Spinal cord (tissue), 10 donors: ENCODE measurements around the gene LAMB1. TPM values are rescaled to one million over a fixed set of nuclear protein-coding genes. Genes with fewer than 3 reads are reported as not detected.

Source experiments
- DNase-seq, 6 donors: peaks; one replicate each; pipeline versions ENCODE4 v3.0.0 to v3.0.0-alpha.2; 2013 to 2015; ENCODE audit warnings: low spot score in 6 of 6, low read depth in 4 of 6
- H3K27ac ChIP-seq: one replicate; pipeline ENCODE4 v1.5.1; 2013; ENCODE audit warnings: low read depth, low read length, control low read depth
- H3K27me3 ChIP-seq: one replicate; pipeline ENCODE4 v1.6.1; 2013; ENCODE audit warnings: low read length; ENCODE audit not compliant: control insufficient read depth, insufficient read depth
- H3K36me3 ChIP-seq: one replicate; pipeline ENCODE4 v1.6.1; 2013; ENCODE audit warnings: low read length; ENCODE audit not compliant: control insufficient read depth, insufficient read depth
- H3K4me1 ChIP-seq: one replicate; pipeline ENCODE4 v1.6.1; 2013; ENCODE audit warnings: low read length; ENCODE audit not compliant: control insufficient read depth, insufficient read depth
- H3K4me3 ChIP-seq: one replicate; pipeline ENCODE4 v1.5.1; 2013; ENCODE audit warnings: low read depth, low read length, control low read depth
- H3K9me3 ChIP-seq: one replicate; pipeline ENCODE4 v1.6.1; 2013; ENCODE audit warnings: low read length; ENCODE audit not compliant: control insufficient read depth, insufficient read depth
- whole genome bisulfite sequencing: methylation state at CpG from one replicate; pipeline ENCODE4 v1.1.5; 2013; ENCODE audit warnings: missing lambda C conversion rate; ENCODE audit not compliant: insufficient coverage; 5-methylcytosine and 5-hydroxymethylcytosine counted together
- polyA plus RNA-seq, 2 donors: library from polyadenylated mRNA; unstranded; fragments of 120-200 nt; gene quantifications; one replicate each; pipeline ENCODE4 v1.2.1, GENCODE V29; 2013; ENCODE audit not compliant: insufficient read length in 2 of 2
- total RNA-seq, 2 donors: library from RNA; depleted of rRNA in 1 of 2; stranded (reverse); fragments of 120-200 nt in 1 of 2; fragments of >200 nt in 1 of 2; gene quantifications; one replicate each; pipeline versions ENCODE4 v1.2.3 to v1.2.4, GENCODE V29; 2013 to 2014
- donor health status: healthy.

The LAMB1 gene
- total and polyA plus RNA-seq, 4 donors: 84.4 to 312 (median 179) TPM

DNA sequence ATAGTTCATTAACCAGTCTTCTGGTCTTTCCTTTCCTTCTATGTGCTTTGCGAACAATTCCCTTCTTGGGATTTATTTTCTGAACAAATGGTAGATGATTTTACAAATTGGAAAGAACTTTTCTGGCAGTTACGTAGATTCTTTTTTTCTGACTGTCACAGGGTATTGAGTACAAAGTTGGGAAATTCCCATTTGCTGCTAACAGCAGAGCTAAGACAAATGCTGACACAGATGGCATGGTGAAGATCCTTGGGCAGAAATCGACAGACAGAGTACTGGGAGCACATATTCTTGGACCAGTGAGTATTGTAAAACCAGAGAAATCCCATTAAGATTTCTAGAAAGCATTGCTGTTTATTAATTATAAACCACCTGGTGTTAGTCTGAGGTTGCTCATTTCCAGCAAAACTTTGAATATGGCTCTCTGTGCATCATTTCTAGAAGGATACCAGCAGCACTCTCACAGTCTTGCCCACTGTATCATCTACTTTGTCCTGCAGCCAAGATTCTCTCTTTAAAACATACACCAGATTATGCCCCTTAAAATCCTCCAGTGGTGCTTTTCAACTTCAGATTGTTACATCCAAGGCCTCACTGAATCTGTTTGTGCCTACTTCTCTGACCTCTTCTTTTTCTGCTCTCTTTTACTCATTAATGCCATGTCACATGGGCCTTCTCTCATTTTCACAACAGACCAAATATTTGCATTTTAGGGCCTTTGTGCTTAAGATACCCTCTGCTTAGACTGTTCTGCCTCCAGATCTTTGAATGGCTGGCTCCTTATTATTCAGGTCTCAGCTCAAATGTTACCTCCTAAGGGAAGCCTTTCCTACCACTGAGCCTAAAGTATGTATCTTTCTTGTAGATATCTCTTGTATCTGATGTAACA lies 85.0 kb downstream of the LAMB1 start:
- Histone ChIP-seq H3K36me3 (peaks cover 4% of the 10 kb centered on the region), H3K27ac (no peak overlapping the region), H3K9me3 (no peaks in the 10 kb centered on the region), H3K4me3 (no peak overlapping the region), H3K27me3 (no peaks in the 10 kb centered on the region), H3K4me1 (no peaks in the 10 kb centered on the region)
- 88% methylated on average over 1 of the region's 3 CpGs for WGBS
- DNase-seq: peak in 2 of 6 donors; percentile 8 to 85

DNA sequence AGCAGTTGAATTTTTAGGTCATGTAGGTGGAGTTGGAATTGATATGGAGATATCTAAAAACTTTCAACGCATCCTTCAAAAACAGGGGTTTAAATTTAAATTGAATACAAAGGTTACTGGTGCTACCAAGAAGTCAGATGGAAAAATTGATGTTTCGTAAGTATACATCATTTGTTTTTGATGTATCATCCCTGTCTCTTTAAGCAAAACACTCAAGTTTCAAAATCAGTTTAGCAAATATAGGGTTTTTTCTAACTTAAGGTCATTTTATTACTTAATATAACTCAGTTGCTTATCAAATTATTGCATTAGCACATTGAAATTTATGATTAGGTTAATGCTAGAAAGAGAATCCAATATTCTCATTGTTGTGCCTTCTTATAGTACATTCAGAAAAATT lies 87.4 kb downstream of the LAMB1 start:
- Histone ChIP-seq H3K27ac (no peak overlapping the region), H3K4me1 (no peaks in the 10 kb centered on the region), H3K27me3 (no peaks in the 10 kb centered on the region), H3K36me3 (peaks cover 4% of the 10 kb centered on the region), H3K9me3 (no peaks in the 10 kb centered on the region), H3K4me3 (no peak overlapping the region)
- no CpG with 5 or more reads among the region's 2 CpGs for WGBS
- DNase-seq: no peak

DNA sequence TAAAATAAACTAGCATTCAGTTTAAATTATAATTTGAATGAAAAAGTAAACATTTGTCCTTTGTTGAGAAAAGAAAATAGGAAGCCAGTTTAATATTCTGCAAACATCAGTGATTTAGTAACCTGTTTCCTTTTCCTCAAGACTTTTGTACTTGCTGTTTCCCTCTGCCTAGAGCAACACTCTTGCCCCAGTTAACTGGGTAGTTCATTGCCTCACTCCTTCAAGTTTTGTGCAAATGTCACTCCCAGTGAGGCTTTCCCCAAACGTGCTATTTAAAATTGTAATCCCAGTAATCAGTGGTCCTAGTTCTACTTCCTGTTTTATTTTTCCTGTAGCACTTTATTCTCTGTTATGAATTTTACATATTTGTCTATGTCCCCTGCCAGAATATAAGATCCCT lies 88.1 kb downstream of the LAMB1 start:
- no CpG with 5 or more reads among the region's 1 CpG for WGBS
- Histone ChIP-seq H3K4me3 (no peak overlapping the region), H3K27me3 (no peaks in the 10 kb centered on the region), H3K27ac (no peak overlapping the region), H3K36me3 (peaks cover 6% of the 10 kb centered on the region), H3K9me3 (no peaks in the 10 kb centered on the region), H3K4me1 (no peaks in the 10 kb centered on the region)
- DNase-seq: no peak

DNA sequence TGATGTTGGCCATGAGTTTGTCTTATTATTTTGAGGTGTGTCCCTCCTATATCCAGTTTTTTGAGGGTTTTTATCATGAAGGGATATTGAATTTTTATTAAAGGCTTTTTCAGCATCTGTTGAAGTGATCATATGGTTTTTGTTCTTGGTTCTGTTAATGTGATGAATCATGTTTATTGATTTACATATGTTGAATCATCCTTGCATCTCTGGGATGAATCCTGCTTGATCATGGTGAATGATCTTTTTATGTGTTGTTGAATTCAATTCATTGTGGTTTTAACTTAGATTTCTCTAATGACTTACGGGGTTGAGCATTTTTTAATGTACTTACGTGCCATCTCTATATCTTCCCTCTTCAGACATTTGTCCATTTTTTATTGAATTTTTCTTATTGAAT lies 89.1 kb downstream of the LAMB1 start:
- no CpG with 5 or more reads among the region's 2 CpGs for WGBS
- Histone ChIP-seq H3K4me1 (no peaks in the 10 kb centered on the region), H3K36me3 (peaks cover 9% of the 10 kb centered on the region), H3K27ac (no peak overlapping the region), H3K4me3 (no peak overlapping the region), H3K27me3 (no peaks in the 10 kb centered on the region), H3K9me3 (no peaks in the 10 kb centered on the region)
- DNase-seq: no peak

DNA sequence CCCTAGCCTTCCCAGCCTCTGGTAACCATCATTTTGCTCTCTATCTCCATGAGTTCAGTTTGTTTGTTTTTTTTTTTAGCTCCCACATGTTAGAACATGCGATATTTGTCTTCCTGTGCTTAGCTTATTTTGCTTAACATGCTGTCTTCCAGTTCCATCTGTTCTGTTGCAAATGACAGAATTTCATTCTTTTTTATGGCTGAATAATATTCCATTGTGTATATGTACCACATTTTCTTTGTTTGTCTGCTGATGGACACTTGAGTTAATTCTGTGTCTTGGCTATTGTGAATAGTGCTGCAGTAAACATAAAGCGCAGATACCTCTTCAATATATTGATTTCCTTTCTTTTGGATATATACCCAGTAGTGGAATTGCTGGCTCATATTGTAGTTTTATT lies 91.0 kb downstream of the LAMB1 start:
- DNase-seq: no peak
- peaks cover 15% of the 10 kb centered on the region for H3K36me3 ChIP-seq

DNA sequence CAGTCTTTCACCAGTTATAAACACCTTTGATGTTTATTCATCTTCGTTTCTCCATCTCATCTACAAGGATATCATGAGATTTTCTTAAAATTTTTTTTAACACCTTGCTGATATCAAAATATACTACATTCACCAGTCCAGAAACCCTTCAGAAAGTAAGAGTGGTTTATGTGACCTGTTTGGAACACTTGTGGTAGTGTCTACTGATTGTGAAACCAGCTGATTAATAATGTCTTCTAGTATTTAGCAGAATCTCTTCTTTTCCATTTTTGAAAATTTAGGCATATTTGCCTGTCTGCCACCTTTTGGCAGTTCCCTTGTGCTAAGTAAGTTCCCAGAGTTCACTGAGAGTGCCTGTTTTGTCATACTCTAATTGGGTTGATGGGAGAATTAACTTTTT lies 93.5 kb downstream of the LAMB1 start:
- H3K36me3 ChIP-seq: peaks cover 15% of the 10 kb centered on the region
- no peaks in the 10 kb centered on the region for H3K4me1 ChIP-seq
- no peaks in the 10 kb centered on the region for H3K9me3 ChIP-seq
- no peak overlapping the region for H3K27ac ChIP-seq
- no peaks in the 10 kb centered on the region for H3K27me3 ChIP-seq
- WGBS: no CpG with 5 or more reads among the region's 1 CpG
- no peak for DNase-seq
- no peak overlapping the region for H3K4me3 ChIP-seq

More for the DNA sequence above, 91.0 kb downstream of the LAMB1 start:
- Histone ChIP-seq H3K4me3 (no peak overlapping the region), H3K9me3 (no peaks in the 10 kb centered on the region), H3K27me3 (no peaks in the 10 kb centered on the region), H3K27ac (no peak overlapping the region), H3K4me1 (no peaks in the 10 kb centered on the region)
- WGBS: no CpG with 5 or more reads among the region's 2 CpGs

DNA sequence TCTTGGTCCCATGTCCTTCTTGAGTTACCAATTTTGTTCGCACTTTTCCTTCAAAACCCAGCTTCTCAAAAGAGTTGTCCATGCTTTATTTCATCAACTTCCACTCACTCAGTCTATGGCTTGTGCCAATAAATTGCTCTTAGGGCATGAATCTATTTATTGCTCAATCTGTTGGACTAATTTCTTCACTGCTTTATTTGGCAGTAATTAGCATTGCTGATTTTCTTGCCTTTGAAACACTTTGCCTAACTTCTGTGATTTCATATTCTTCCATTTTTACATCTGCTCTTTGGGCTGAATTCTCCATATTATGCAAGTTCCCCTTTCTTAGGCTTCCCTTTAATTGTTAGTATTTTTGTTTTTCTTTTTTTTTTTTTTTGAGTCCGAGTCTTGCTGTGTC lies 95.2 kb downstream of the LAMB1 start:
- no peak for DNase-seq
- H3K4me1 ChIP-seq: no peaks in the 10 kb centered on the region
- H3K27ac ChIP-seq: no peak overlapping the region
- peaks cover 15% of the 10 kb centered on the region for H3K36me3 ChIP-seq
- no peak overlapping the region for H3K4me3 ChIP-seq
- WGBS: 90% methylated on average over 2 of the region's 2 CpGs
- no peaks in the 10 kb centered on the region for H3K27me3 ChIP-seq
- H3K9me3 ChIP-seq: no peaks in the 10 kb centered on the region

DNA sequence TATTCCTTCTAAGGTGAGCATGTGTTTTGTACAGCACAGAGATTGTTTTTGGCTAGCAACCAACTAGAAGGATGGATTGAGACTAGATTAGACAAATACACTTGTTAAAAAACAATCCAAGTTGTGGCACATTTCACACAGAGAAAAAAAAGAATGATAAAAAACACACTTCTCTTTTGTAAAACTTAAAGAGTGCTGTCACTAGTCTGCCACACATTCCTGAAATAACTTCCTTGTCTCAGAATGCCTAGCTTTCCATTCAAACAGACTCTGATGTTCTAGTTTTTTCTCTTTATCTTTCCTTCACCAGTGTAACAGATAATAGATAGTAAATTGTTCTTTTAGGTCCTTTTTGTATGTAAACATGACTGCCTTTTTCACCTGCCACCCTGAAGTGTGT lies 100.6 kb downstream of the LAMB1 start:
- Histone ChIP-seq H3K4me1 (no peaks in the 10 kb centered on the region), H3K9me3 (no peaks in the 10 kb centered on the region), H3K36me3 (peaks cover 2% of the 10 kb centered on the region), H3K27me3 (no peaks in the 10 kb centered on the region), H3K27ac (no peak overlapping the region), H3K4me3 (no peak overlapping the region)
- DNase-seq: no peak

DNA sequence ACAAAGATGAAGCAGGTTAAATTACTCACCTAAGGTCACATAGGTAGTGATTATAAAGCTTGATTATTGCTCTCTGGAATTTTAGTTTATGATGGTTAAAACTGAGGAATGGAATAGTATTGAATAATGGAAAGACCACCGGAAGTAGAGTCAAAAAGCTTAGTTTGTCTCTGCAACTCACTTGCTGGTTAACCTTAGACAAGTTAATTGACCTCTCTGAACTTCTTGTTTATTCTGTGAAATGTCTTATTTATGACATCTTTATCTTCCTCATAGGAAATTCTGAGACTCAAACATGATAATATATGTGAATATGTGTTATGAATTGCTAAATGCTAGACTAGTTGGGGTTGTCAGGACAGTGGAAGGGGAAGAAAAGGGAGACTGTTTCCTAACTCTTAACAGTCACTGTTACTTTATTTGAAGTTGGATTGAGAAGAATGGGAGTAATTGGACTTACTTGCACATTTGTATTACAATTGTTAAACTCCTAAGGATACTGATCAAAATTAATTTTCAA lies 102.4 kb downstream of the LAMB1 start:
- no CpG with 5 or more reads among the region's 1 CpG for WGBS
- Histone ChIP-seq H3K27ac (no peak overlapping the region), H3K27me3 (no peaks in the 10 kb centered on the region)

DNA sequence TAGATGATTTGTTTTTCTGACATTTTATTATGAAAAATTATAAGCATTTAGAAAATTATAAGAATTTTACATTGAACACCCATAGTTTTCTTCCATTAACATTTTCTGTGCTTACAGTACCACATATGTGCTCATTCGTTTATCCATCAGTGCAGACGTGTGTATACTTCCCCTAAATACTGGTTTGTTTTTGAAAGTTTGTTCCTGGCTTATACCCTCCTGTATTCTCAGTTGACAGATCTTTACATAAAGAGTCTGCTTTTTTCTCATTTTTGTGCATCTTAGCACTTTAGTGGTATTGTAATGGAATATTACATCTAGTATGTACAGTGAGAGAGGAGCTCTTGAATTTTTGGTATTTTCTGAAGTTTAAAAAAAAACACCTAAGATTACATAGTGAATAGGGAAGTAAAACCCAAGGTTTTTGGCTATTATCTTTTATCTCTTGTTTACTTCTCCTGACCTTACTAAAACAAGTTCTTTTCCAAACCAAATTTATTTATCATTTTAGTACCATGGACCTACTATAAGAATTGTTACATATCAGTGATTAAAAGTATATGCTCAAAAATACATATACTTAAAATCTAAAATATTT lies 103.9 kb downstream of the LAMB1 start:
- Histone ChIP-seq H3K4me3 (no peak overlapping the region), H3K36me3 (peaks cover 2% of the 10 kb centered on the region), H3K27ac (no peak overlapping the region), H3K4me1 (no peaks in the 10 kb centered on the region), H3K27me3 (no peaks in the 10 kb centered on the region), H3K9me3 (no peaks in the 10 kb centered on the region)
- no peak for DNase-seq
- WGBS: 70% methylated on average over 2 of the region's 2 CpGs

More for the DNA sequence above, 102.4 kb downstream of the LAMB1 start:
- Histone ChIP-seq H3K4me1 (no peaks in the 10 kb centered on the region), H3K4me3 (no peak overlapping the region), H3K9me3 (no peaks in the 10 kb centered on the region), H3K36me3 (peaks cover 2% of the 10 kb centered on the region)
- DNase-seq: no peak
